Middle frontal gyrus (tissue), 1 donor: ENCODE measurements around the gene FIGN.

Experiments used
- DNase-seq: peaks from one replicate; pipeline ENCODE4 v3.0.0-alpha.2; 2015; ENCODE audit warnings: low spot score; ENCODE audit errors: extremely low spot score

FIGN gene

GRCh38 chr2:163711258-163711657 is 24.6 kb downstream of the FIGN start:
- DNase-seq: no peak

GRCh38 chr2:163709270-163709669 is 26.5 kb downstream of the FIGN start:
- no peak for DNase-seq

- no peak for DNase-seq
Measured at GRCh38 chr2:163708265-163708664, 27.5 kb downstream of the FIGN start.

GRCh38 chr2:163703386-163703785 is 32.4 kb downstream of the FIGN start:
- DNase-seq: no peak

GRCh38 chr2:163701399-163702195 is 34.2 kb downstream of the FIGN start:
- DNase-seq: no peak

GRCh38 chr2:163698857-163699256 is 37.0 kb downstream of the FIGN start:
- DNase-seq: no peak

GRCh38 chr2:163697846-163698637 is 37.8 kb downstream of the FIGN start:
- DNase-seq: no peak

- no peak for DNase-seq
Measured at GRCh38 chr2:163697429-163697828, 38.4 kb downstream of the FIGN start.

- DNase-seq: no peak
Measured at GRCh38 chr2:163693484-163693883, 42.3 kb downstream of the FIGN start.

GRCh38 chr2:163692611-163693482 is 43.0 kb downstream of the FIGN start:
- no peak for DNase-seq

GRCh38 chr2:163692081-163692480 is 43.7 kb downstream of the FIGN start:
- no peak for DNase-seq

- no peak for DNase-seq
Measured at GRCh38 chr2:163690896-163691295, 44.9 kb downstream of the FIGN start.

GRCh38 chr2:163687217-163687616 is 48.6 kb downstream of the FIGN start:
- no peak for DNase-seq

GRCh38 chr2:163686289-163686688 is 49.5 kb downstream of the FIGN start:
- DNase-seq: no peak

GRCh38 chr2:163682695-163683094 is 53.1 kb downstream of the FIGN start:
- DNase-seq: no peak

GRCh38 chr2:163681745-163682144 is 54.1 kb downstream of the FIGN start:
- DNase-seq: no peak

GRCh38 chr2:163675388-163675787 is 60.4 kb downstream of the FIGN start:
- no peak for DNase-seq

GRCh38 chr2:163673522-163673921 is 62.3 kb downstream of the FIGN start:
- no peak for DNase-seq

- DNase-seq: no peak
Measured at GRCh38 chr2:163670929-163671328, 64.9 kb downstream of the FIGN start.

- no peak for DNase-seq
Measured at GRCh38 chr2:163669506-163669905, 66.3 kb downstream of the FIGN start.

GRCh38 chr2:163667064-163667887 is 68.5 kb downstream of the FIGN start:
- DNase-seq: no peak
